ENCODE measurements around the gene C10orf120. TPM values are rescaled to one million over a fixed set of nuclear protein-coding genes. Genes with fewer than 3 reads are reported as not detected.

Gene C10orf120
- total RNA-seq, 3 donors from 2014 or later: not detected

- intact Hi-C loops (cut with DNase I, micrococcal nuclease): no loop called here
- no peak for DNase-seq
- no peaks in the 10 kb centered on the region for H3K4me1 ChIP-seq (ENCODE audit: low read depth)
- no peaks in the 10 kb centered on the region for H3K36me3 ChIP-seq (ENCODE audit: low read depth)
- no peak for ATAC-seq
- TF ChIP-seq CTCF (IDR thresholded peaks at IDR 0.05): no peak
- no peak overlapping the region for H3K4me3 ChIP-seq
- no peaks in the 10 kb centered on the region for H3K9me3 ChIP-seq
These were observed 6.8 kb upstream of the C10orf120 start for GRCh38 chr10:122706467-122706866.

- peak; percentile 86 for ATAC-seq
- H3K4me1 ChIP-seq (ENCODE audit: low read depth): no peaks in the 10 kb centered on the region
These were observed 4.1 kb upstream of the C10orf120 start for GRCh38 chr10:122703483-122704448.

GRCh38 chr10:122702275-122702674 is 2.6 kb upstream of the C10orf120 start:
- intact Hi-C loops (cut with DNase I, micrococcal nuclease): loop anchor here in 1 of 2 donors (5.0 kb wide), 1 partner anchor 55 kb away; no protein-coding TSS in a partner anchor
- H3K9me3 ChIP-seq: no peaks in the 10 kb centered on the region
- H3K36me3 ChIP-seq (ENCODE audit: low read depth): no peaks in the 10 kb centered on the region
- no peak overlapping the region for H3K4me3 ChIP-seq
- DNase-seq: no peak
- no peak for TF ChIP-seq CTCF (IDR thresholded peaks at IDR 0.05)
- no peak for ATAC-seq
- H3K4me1 ChIP-seq (ENCODE audit: low read depth): no peaks in the 10 kb centered on the region

More at GRCh38 chr10:122703483-122704448, 4.1 kb upstream of the C10orf120 start:
- Histone ChIP-seq H3K9me3 (no peaks in the 10 kb centered on the region), H3K4me3 (no peak overlapping the region), H3K36me3 (ENCODE audit: low read depth) (no peaks in the 10 kb centered on the region)
- DNase-seq: peak in 2 of 3 donors; percentile 67 to 76
- intact Hi-C loops (cut with DNase I, micrococcal nuclease): loop anchor here in 1 of 2 donors (5.0 kb wide), 1 partner anchor 56 kb away; no protein-coding TSS in a partner anchor
- peak; percentile 65 for TF ChIP-seq CTCF (IDR thresholded peaks at IDR 0.05)

GRCh38 chr10:122701652-122702051 is 2.0 kb upstream of the C10orf120 start:
- Histone ChIP-seq H3K4me1 (ENCODE audit: low read depth) (no peaks in the 10 kb centered on the region), H3K36me3 (ENCODE audit: low read depth) (no peaks in the 10 kb centered on the region), H3K4me3 (no peak overlapping the region), H3K9me3 (no peaks in the 10 kb centered on the region)
- TF ChIP-seq CTCF (IDR thresholded peaks at IDR 0.05): no peak
- DNase-seq (no peak), ATAC-seq (no peak)
- intact Hi-C loops (cut with DNase I, micrococcal nuclease): loop anchor here in 1 of 2 donors (5.0 kb wide), 1 partner anchor 54 kb away; no protein-coding TSS in a partner anchor

- ATAC-seq: no peak
- Histone ChIP-seq H3K36me3 (ENCODE audit: low read depth) (no peaks in the 10 kb centered on the region), H3K4me3 (no peak overlapping the region), H3K9me3 (no peaks in the 10 kb centered on the region), H3K4me1 (ENCODE audit: low read depth) (no peaks in the 10 kb centered on the region)
- TF ChIP-seq CTCF (IDR thresholded peaks at IDR 0.05): no peak
- intact Hi-C loops (cut with DNase I, micrococcal nuclease): no loop called here
- no peak for DNase-seq
These were observed 3.0 kb downstream of the C10orf120 start for GRCh38 chr10:122696687-122697086.
